Measurements from ENCODE around the gene PNPLA5.

Gene PNPLA5

DNA sequence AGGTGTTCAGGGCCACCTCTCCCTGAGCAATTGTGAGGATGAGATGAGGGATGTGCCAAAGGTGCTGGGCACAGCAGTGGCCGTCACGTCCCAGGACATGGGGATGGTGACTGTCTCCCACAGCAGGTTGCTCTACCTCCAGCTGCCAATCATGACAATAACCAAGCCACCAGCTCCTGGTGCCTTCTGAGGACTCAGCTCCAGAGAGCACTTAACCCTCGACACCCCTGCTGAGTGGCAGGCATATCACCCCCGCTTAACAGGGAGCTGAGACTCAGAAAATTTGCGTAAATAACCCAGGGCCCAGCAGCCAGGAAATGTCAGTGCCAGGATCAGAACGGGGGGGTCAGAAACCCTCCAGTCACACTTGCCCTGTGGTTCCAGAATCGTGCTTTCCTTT is 8.4 kb upstream of the PNPLA5 start:
- DNase-seq = no peak

DNA sequence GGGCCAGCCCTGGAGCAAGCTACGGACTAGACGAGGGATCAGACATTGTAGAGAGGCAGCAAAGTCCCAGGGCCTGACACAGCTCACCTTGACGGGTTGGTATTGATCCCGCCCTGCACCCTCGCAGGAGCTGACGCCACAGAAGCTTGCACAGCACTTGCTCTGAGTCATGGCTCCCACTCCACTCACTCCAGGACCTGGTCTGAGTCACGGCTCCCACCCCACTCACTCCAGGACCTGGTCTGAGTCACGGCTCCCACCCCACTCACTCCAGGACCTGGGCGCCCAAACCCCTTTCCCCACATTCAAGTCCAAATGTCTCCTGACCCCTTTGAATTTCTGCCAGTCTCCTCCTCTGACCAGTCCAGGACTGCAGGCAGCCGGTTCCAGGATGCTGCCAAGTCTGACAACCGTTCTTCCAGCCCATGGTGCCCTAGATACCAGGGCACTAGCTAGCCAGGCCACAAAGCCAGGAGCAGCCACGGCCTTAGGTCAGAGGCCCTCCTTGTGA is 6.0 kb upstream of the PNPLA5 start:
- no peak for DNase-seq

DNA sequence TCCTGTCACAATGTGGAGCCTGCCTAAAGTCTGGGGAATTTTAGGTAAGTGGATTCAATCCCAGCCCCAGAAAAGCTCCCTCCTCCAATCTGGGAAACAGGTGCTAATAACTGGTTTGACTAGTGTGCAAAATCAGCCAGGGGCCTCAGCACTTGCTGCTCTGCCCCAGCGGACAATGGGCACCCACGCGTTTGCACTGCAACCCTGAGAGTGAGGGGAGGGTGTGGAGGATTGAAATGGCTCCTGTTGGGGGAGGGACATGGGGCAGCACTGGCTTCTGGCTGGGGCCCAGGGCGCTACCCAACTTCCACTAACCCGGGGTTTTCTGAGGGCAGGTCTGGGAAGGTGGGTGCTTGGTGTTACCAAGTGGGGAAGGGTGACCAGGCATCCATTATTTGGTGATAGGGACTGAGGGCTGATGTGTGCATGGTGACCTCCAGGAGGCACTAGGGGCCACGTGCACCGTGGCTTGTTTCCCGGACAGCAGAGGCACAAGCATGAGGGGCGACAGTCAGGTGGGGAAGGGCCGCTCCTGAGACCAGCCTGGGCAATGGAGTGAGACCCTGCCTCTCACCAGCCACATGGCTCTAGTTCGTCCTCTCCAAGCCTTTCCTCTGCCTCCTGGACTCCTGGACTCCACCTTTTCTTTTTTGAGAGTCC is 4.3 kb upstream of the PNPLA5 start:
- DNase-seq = no peak

DNA sequence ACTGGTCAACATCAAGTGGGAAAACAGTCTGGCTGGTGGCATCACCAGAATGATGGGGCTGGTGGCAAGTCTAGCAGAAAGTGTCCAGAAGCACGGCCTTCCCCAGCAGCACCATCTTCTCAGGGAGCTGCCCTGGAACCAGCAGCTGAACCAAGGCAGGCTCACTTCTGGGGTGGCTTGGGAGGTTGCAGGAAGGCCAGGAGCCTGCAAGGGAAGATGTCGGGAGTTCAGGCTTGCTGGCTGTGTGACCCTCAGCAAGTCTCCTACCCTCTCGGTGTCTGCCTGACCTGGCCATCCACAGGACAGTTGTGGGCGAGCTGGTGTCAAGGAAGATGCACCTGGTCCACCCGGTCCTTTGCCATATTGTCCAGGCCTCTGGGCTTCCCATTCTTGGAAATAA is 2.3 kb upstream of the PNPLA5 start:
- no peak for DNase-seq

DNA sequence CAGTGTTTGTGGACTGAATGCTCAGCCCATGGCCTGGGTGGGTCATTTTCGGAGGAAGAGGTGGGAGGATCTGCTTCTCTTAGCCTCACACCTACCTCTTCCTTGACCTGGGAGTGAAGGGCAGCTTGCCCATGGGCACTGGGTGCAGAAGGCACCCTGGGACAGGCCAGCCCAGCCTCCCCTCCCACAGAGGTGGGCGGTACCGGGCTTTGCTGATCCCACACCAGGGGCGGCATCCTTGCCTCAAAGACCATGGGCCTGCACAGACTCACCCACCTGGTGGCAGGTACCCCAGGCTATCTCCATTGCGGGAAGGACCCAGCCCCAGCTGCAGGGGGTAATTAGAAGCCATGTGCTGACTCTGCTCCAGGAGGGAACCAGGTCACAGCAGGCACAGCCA is 1.5 kb upstream of the PNPLA5 start:
- no peak for DNase-seq

DNA sequence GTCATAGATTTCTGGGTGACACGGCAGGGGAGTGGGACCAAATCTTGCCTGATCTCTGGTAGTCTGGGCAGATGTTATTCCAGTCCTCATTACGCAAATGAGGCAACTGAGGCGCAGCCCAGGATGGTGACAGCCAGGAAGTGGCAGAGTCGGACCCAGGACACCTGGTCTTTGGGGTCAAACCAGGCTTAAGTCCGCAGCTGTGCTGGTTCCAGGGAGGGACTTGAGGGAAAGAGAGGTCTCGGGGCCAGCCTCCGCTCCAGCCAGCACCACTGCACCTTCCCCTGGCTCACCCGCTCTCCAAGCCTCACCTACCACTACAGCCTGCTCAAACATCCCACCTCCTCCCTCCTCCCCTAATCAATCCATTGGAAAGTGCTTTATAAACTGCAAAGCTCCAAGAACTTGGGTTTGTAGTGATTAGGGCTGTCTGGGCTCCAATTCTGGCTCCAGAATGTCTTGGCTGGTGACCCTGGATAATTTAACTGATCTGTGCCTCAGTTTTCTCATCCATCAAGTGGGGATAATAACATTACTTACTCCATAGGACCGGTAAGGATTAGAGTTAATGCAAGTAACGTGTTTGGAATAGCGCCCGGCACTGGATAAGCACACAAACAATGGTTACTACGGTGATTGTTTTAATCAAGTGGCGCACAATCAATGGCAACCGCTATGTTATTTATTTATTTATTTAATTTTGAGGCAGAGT is 526 bp upstream of the PNPLA5 start:
- DNase-seq = no peak

DNA sequence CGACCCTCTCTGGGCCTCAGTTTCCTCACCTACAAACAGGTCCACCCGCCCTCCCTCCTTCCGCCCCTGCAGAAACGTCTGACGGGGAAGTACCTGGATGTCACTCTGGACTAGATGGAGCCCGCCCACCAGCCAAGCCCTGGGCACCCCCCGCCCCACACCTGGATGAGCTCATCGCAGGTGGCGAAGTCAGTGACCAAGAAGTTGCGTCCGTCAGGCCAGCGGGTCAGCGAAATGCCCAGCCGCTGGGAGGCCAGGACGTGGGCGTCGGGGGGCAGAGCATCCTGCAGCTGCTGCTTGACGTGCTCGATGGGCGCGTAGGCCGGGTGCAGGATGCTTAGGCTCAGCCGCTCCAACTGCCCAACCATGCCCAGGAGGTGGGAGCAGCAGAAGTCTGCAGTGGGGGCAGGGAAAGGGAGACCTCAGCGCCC is 897 bp downstream of the PNPLA5 start:
- no peak for DNase-seq

DNA sequence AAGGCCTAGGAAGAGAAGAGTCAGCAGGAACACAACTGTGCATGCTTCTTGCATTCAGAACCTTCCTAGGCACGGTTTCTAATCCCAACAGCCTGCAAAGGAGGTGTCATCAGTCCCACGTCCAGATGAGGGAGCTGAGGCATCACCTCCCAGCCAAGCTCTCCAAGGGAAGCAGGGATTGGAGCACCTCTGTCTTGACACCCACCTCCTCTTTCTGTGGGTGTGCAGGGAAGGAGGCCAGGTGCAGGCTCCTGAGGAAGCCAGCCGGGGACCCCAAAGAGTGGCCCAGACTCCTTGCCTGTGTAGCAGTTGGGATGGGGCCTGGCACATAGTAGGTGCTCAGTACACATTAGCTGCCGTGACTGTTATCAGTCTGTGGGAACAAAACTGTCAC is 2.0 kb downstream of the PNPLA5 start:
- DNase-seq = no peak

DNA sequence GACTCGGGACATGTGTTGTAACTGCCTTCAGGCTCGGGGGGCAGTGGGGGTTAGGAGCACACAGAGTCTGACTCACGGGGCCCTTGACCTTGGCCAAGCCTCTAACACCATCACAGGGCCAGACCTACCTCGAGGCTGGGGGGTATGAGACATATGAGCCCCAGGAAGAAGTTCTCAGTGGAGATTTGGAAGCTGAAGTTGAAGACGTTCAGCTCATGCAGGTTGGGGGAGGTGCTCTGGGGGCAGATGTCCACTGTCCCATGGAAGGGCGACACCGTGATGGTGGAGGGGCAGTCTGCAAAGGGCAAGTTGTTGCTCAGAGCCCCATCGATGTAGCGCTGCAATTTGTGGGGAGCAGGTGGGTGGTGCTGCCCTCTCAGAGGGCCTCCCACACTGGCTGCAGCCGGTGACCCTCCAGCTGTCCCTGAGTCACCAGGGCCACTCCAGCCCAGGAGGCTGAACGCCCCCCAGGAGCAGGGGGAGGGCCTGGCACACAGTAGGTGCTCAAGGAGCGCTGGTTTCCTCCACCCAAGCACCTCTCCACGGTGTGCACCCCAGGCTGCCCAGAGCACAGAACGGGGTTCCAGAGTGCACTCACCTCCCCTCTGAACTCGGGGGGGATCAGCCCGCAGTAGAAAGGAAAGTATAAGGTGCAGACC is 2.5 kb downstream of the PNPLA5 start:
- DNase-seq = no peak

DNA sequence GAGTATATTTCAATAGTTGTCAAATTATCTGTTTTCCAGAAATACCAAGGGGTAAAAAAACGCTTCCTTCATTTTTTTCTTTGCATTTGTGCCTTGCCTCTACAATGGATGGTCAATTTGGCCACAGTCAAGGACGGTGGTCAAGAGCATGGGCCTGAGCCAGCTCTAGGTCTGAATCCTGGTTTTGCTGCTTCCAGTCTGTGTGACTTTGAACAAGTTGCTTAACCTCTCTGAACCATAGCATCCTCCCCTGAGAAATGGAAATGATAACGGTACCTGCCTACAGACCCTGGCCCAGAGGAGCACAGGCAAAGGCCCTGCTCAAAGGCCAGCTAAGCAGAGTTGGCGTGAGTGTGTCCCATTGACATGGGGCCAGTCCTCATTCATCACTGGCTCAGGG is 3.1 kb downstream of the PNPLA5 start:
- no peak for DNase-seq

DNA sequence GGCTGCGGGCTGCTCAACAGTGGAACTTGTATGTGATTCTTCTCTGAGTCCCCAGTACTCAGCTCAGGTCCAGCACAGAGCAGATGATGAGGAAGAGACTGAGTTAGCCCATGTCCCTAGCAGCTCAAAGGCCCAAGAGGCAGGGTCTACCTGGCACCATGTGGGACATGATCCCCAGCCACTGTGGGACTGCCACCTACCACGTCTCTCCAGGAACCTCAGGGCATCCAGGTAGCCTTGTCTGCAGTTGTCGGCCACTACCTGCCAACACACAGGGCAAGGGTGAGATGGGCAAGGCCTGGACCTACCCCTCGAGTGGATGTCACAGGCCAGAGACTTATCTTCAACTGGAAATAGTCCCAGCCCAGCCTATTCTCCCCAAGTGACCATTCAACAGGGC is 4.4 kb downstream of the PNPLA5 start:
- no peak for DNase-seq

DNA sequence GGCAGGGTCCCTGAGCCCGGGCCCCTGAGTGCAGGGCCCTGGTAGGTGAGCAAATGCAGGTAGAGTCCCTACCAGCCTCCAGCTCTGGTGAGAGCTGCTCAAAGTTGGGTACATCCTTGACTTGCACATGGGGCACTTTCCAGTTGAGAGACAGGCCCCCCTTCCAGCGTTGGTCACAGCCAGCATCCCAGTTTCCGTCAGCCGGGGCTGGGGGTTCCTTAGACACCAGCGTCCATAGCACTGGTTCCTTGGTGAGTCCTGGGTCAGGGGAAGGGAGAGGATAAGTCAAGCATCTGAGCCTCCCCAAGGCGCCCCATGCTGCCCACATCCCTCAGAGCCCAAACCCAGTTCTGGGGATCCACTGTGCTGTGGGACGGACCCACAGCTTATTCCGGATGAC is 5.6 kb downstream of the PNPLA5 start:
- DNase-seq = no peak

DNA sequence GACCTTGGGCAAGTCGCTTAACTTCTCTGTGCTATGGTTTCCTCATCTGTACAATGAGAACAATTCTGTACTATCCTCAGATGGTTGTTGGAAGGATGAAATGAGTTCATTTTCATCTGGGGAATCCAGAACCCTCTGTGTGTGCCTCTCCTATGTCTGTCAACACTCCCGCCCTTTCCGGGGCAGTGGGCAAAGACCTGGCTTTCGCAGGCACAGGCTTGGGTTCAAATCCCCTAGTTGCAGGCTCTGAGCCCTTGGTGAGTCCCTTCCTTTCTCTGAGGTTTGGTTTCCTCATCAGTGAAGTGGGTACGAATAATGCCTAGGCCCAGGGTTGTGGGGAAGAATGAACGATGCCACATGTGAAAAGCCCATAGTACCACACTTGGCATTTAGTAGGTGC is 6.0 kb downstream of the PNPLA5 start:
- no peak for DNase-seq

DNA sequence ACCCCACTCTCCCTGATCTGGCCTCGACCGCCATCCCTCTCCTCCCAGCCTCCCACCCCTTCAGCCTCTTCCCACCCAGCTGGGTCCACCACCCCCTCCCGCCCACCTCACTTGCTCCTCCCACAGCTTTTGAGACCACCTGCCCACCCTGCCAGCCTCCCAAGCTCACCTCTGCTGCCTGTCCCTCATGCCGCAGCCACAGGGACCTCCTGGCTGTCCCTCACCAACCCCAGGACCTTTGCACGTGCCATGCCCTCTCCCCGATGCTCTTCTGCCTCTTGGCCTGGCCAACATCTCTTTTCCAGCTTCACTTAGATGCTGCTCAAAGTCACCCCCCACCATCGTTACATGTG is 6.5 kb downstream of the PNPLA5 start:
- no peak for DNase-seq

DNA sequence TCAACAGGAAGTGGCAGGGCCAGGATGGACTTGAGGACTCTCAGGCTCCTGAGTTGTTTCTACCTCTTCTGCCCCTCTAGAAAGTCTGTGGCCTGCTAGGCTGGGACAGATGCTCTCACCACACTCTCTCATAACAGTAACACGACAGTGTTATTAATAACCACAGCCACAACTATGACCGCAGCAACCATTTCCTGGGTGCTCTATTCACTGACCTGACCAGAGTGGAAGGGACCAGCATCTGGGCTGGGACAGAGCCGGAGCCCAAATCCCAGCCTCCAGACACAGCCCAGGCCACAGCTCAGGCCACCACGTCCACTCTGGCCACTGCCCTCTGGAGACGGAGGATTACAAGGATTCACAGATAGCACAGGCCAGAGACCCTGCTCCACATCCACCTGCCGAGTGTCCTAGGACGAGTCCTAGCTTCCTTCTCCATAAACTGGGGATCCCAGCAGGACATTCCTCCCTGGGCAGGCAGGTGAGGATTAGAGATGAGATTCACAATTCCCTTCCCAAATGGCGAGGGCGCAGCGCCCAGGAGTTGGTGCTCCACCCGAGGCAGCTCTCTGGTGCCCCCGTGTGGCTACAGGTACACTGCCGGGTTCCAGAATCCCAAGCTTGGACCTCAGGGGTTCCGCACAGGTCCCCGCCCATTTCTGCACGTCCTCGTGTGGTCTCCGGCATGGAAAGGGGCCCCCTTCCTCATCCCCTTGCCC is 7.1 kb downstream of the PNPLA5 start:
- DNase-seq = peak; percentile 15

DNA sequence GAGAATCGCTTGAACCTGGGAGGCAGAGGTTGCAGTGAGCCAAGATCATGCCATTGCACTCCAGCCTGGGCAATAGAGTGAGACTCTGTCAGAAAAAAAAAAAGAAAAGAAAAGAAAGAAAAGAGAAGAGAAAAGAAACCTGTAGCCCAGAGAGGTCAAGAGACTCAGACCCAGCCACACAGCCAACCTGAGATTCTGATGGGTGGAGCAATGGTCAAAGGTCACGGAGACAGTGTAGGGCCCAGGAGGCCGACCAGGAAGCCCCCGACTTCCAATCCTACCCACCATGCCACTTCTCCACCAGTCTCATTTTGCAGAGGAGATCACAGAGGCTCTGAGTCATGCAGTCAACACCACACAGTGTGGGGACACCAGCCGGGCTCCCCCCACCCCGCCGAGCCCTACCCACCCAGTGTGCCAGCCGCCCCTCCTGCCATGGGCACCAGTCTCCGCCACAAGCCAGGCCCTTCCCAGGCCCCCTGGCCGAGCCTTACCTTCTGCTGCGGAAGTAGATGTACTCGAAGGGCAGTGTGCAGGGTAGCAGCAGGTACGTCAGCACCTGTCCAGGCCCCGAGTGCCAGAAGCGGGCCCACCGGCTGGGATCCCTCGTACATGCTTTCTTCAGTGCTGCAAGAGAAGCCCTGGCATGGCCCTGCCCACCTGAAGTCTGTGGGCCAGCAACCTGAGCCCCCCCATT is 7.9 kb downstream of the PNPLA5 start:
- DNase-seq = no peak

DNA sequence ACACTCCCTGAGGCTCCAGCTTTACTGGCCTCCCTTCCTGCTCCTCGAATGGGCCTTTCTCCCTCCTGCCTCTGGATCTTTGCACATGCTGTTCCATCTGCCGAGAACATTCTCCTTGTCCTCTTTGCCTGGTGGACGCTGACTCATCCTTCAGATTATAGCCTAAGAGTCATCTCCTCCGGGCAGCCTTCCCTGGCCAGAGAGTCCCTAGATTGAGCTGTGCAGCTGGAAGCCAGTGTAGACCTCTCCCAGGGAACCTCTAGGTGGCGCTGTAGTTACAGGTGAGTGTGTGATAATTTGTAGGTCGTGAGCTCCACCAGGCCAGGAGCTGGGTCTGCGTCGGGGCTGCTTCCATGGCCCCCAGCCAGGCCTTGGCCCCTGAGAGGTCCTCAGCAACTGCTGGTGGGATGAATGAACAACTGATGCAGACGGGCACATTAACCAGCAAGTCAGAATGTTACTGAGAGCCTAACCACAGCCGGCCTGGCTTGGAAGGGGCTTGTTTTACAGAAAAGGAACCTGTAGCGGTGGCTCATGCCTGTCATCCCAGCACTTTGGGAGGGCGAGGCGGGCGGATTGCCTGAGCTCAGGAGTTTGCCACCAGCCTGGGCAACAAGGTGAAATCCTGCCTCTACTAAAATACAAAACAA is 8.7 kb downstream of the PNPLA5 start:
- DNase-seq = peak; percentile 33

DNA sequence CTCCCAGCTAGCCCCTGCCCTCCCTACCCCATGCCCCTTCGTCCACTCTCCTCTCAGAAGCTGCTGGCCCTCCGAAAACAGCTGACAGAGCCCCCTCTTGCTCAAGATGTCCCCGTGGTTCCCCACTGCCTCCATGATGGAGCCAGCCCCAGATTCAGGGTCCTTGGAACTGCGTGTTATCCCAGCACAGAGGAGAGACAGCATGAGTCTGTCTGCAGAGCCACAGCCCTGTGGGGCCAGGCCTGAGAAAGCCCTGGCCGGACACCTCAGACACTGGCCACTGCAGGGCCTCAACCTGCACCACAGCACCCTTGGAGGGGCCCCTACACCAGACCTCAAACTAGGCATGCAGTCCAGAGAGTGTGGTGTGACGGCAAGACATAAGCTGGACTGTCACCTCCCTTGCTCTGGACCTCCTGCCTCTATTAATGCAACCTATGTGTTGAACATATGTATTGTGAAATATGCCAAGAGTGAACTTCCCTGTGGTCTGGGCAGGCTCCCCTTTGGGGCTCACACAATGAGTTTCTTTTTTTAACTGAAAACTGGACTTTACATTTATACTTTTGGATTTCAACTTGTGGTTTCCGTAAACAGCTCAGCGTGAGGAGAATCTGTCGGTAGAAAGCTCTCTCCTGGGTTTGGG is 9.6 kb downstream of the PNPLA5 start:
- DNase-seq = no peak

DNA sequence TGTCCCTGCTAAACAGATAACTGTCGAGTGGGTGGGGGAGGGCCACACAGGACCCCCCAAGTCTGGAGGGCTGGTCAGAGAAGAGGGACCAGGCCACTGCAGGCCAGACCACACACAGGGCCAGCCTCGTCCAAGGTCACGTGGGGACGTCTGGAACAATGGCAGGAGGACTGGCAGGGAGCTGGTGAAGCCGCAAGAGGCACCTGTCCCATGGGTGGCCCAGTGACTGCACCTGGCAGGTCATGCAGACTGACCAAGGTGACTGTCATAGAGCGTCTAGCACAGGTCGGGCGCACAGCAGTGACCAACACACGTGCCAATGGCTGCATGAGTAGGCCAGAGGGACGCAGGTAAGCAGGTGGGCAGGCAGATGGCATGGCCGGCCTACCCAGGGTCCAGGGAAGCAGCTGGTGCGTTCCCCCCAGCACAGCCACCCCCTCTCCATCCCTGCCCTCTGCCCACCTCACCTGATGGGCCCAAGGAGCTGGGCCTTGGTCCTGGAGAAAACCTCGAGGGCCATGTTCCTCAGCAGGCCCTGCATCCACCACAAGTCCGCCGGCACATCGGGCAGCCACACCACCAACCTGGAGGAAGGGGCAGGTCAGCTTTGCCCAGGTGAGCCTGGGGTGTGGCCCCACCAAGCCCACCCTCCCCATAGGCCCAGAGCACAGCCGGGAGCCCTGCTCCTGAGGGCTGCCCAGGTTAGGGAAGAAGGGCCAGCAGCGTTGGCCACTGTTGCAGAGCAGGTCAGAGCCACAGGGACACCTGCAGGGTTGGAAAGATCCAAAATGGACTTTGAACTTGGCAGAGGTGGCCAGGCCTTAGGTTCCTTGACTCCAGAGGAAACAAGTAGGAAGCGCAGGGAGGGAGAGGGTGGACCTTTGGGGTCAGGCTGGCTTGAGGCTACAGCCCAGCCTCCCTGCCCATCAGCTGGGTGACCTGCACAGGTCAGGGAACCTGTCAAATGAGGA is 10.4 kb downstream of the PNPLA5 start:
- DNase-seq = no peak

DNA sequence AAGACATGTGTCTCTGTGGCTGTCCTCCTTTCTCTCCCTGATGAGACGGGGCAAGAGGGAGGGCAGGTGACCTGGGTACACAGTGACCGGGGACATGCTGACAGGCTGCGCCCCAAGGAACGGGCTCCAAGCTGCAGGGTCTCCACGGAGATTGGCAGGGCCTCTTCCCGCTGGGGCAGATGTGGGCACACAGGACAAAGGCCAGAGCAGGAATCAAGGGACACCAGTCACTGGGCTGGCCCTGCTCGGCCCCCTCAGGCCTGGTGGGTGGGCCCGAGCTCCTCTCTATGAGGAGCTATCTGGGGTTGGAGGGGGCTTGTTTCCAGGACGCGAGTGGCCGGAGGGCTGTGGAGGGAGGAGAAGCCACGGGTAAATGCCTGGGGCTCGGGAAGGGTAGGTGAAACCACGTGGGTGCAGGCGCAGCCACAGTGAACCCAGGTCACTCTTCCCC is 11.2 kb downstream of the PNPLA5 start:
- no peak for DNase-seq
